ENCODE data around the gene ZNF496. TPM values are rescaled to one million over a fixed set of nuclear protein-coding genes. Genes with fewer than 3 reads are reported as not detected.

The ZNF496 gene
- total and polyA plus RNA-seq, 2 donors from 2014 or later, result 6.3 to 27.0 TPM

DNA sequence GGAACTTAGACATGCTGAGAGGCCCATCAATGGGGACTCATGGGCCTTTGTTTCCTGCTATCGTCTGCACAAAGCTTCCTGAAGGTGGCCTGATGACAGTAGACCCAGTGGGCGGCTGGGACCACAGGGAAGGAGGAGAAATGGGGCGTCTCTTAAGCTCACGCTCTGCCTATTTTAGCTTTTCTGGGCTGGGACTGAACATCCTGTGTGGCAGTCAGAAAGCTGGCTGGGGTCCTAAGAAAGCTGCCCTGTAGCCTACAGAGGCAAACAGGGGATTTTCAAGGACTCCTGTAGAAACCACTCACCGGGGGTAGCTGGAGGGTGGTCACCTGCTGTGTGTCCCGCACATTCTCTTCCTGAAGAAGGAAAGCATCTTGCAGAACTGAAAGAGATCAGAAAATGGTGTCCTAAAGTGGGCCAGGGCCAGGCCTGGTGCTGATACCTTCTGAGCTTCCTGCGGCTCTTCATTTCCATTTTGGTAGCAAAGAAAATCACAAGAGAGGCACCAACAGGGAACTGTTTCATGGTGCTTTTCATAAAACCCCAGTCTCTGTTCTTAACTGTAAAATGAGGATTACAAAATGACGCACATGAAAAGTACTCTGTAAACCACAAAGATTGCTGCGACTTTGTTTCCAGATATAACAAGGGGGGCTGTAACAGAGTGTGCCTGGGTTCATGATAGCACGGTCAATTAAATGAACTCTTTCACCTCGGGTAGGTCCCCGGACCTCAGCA is 8.6 kb downstream of the ZNF496 start:
- Histone ChIP-seq H3K27ac (ENCODE audit: low read depth in 2 of 2, low read length in 2 of 2) (no peak overlapping the region), H3K9me3 (ENCODE audit: control insufficient read depth in 2 of 3, insufficient read depth in 1 of 3, low read length in 3 of 3) (no peaks in the 10 kb centered on the region), H3K36me3 (ENCODE audit: control insufficient read depth in 2 of 3, insufficient read depth in 3 of 3, low read length in 3 of 3) (peaks cover 4 to 36% (median 5%) of the 10 kb centered on the region in 3 donors), H3K9ac (ENCODE audit: low read length in 3 of 3) (no peak overlapping the region), H3K4me1 (ENCODE audit: control insufficient read depth in 2 of 3, insufficient read depth in 2 of 3, low read depth in 1 of 3, low read length in 3 of 3) (no peaks in the 10 kb centered on the region), H3K27me3 (ENCODE audit: control insufficient read depth, insufficient read depth, low read length) (no peaks in the 10 kb centered on the region), H3K4me3 (ENCODE audit: low read length in 3 of 3) (no peak overlapping the region)
- FAIRE-seq (no peak), DNase-seq (no peak)
- TF ChIP-seq, protein P1, sequence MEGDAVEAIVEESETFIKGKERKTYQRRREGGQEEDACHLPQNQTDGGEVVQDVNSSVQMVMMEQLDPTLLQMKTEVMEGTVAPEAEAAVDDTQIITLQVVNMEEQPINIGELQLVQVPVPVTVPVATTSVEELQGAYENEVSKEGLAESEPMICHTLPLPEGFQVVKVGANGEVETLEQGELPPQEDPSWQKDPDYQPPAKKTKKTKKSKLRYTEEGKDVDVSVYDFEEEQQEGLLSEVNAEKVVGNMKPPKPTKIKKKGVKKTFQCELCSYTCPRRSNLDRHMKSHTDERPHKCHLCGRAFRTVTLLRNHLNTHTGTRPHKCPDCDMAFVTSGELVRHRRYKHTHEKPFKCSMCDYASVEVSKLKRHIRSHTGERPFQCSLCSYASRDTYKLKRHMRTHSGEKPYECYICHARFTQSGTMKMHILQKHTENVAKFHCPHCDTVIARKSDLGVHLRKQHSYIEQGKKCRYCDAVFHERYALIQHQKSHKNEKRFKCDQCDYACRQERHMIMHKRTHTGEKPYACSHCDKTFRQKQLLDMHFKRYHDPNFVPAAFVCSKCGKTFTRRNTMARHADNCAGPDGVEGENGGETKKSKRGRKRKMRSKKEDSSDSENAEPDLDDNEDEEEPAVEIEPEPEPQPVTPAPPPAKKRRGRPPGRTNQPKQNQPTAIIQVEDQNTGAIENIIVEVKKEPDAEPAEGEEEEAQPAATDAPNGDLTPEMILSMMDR (IDR thresholded peaks at IDR 0.05; ENCODE audit: borderline replicate concordance, extremely low read depth, insufficient read depth), result no peak
- intact Hi-C loops (cut with DNase I), result no loop called here

DNA sequence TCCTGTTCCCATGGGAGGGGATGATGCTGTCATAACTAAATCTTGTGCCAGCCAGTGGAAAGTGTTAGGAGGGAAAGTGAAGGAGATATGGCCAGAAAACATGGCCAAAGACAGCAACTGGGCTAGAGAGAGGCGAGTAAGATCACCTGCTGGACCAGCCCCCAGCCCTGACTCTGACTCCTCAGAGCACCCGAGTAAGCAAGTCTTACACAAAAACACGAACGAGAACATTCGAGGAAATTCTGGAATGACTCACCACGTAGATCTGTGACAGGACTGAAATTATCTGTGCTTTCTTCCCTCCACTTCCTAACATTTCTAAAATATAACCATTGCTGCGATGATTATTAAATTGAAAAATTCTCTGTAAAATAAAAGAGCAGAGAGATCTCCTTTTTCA is 9.2 kb downstream of the ZNF496 start:
- H3K27me3 ChIP-seq (ENCODE audit: control insufficient read depth, insufficient read depth, low read length), result no peaks in the 10 kb centered on the region
- no peak overlapping the region for H3K9ac ChIP-seq (ENCODE audit: low read length in 3 of 3)
- TF ChIP-seq, protein P1 (IDR thresholded peaks at IDR 0.05; ENCODE audit: borderline replicate concordance, extremely low read depth, insufficient read depth), result no peak
- no peaks in the 10 kb centered on the region for H3K9me3 ChIP-seq (ENCODE audit: control insufficient read depth in 2 of 3, insufficient read depth in 1 of 3, low read length in 3 of 3)
- intact Hi-C loops (cut with DNase I), result no loop called here
- no peaks in the 10 kb centered on the region for H3K4me1 ChIP-seq (ENCODE audit: control insufficient read depth in 2 of 3, insufficient read depth in 2 of 3, low read depth in 1 of 3, low read length in 3 of 3)
- H3K4me3 ChIP-seq (ENCODE audit: low read length in 3 of 3), result no peak overlapping the region
- peaks cover 4 to 33% (median 5%) of the 10 kb centered on the region in 3 donors for H3K36me3 ChIP-seq (ENCODE audit: control insufficient read depth in 2 of 3, insufficient read depth in 3 of 3, low read length in 3 of 3)
- no peak overlapping the region for H3K27ac ChIP-seq (ENCODE audit: low read depth in 2 of 2, low read length in 2 of 2)
- no peak for FAIRE-seq
- DNase-seq, result no peak

DNA sequence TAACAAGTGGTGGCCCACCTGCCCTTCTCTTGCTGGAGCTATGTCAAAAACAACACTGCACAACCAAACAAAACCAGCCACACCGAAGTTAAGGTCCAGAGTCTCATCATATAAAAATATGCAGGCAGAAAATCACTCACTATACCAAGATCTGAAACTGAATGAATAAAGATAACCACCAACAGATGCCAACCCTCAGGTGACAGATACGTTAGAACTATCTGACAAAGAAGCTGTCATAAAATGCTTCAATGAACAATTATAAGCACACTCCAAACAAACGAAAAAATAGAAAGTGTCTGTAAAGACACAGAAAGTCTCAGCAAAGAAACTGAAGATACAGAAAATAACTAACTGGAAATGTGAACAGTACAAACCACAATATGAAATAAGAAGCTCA is 14.0 kb downstream of the ZNF496 start:
- Histone ChIP-seq H3K4me1 (ENCODE audit: control insufficient read depth in 2 of 3, insufficient read depth in 2 of 3, low read depth in 1 of 3, low read length in 3 of 3) (no peaks in the 10 kb centered on the region), H3K27ac (ENCODE audit: low read depth in 2 of 2, low read length in 2 of 2) (no peak overlapping the region), H3K36me3 (ENCODE audit: control insufficient read depth in 2 of 3, insufficient read depth in 3 of 3, low read length in 3 of 3) (peaks cover 4 to 21% (median 5%) of the 10 kb centered on the region in 3 donors), H3K9me3 (ENCODE audit: control insufficient read depth in 2 of 3, insufficient read depth in 1 of 3, low read length in 3 of 3) (no peaks in the 10 kb centered on the region), H3K9ac (ENCODE audit: low read length in 3 of 3) (no peak overlapping the region), H3K4me3 (ENCODE audit: low read length in 3 of 3) (no peak overlapping the region), H3K27me3 (ENCODE audit: control insufficient read depth, insufficient read depth, low read length) (no peaks in the 10 kb centered on the region)
- intact Hi-C loops (cut with DNase I), result no loop called here
- FAIRE-seq (no peak), DNase-seq (no peak)
- TF ChIP-seq, protein P1 (IDR thresholded peaks at IDR 0.05; ENCODE audit: borderline replicate concordance, extremely low read depth, insufficient read depth), result no peak
